Adrenal gland (tissue), 5 donors: Measurements from ENCODE around the gene SLC13A5.
"Not testable (repeated sequence)": the region's sequence is repeated elsewhere in the genome, so short reads cannot be mapped to it uniquely, and the experiment has no call there.

ENCODE experiments used
- POLR2A ChIP-seq, 2 donors: fragments of 450-650 bp; IDR thresholded peaks; one replicate each; pipeline ENCODE4 v1.6.1; 2017; ENCODE audit warnings: antibody characterized with exemption in 2 of 2, mild to moderate bottlenecking in 2 of 2, moderate library complexity in 1 of 2
- TF ChIP-seq, protein P1 (sequence below), 6 experiments: fragments of 450-650 bp in 4 of 6; fragments of 200-600 bp in 2 of 6; sonication (generic) in 1 of 6; IDR thresholded peaks; 1 replicate in 5 of 6; 2 replicates in 1 of 6; pipeline versions ENCODE4 v1.5.1 to v1.8.0; 2016 to 2021; ENCODE audit warnings: antibody characterized with exemption in 6 of 6, mild to moderate bottlenecking in 2 of 6, moderate library complexity in 1 of 6
- donor health status: DM: no; HTN: no; CAD: no.

DNA sequence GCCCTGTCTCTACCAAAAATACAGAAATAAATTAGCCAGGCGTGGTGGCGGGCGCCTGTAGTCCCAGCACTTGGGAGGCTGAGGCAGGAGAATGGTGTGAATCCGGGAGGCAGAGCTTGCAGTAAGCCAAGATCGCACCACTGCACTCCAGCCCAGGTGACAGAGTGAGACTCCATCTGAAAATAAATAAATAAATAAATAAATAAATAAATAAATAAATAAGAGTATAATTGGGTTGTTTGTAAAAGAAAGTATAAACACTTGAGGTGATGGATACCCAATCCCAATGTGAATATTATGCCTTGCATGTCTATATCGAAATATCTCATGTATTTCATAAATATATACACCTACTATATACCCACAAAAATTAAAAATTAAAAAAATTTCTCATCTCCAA, 33.5 kb upstream of the SLC13A5 start:
- TF ChIP-seq, protein P1, sequence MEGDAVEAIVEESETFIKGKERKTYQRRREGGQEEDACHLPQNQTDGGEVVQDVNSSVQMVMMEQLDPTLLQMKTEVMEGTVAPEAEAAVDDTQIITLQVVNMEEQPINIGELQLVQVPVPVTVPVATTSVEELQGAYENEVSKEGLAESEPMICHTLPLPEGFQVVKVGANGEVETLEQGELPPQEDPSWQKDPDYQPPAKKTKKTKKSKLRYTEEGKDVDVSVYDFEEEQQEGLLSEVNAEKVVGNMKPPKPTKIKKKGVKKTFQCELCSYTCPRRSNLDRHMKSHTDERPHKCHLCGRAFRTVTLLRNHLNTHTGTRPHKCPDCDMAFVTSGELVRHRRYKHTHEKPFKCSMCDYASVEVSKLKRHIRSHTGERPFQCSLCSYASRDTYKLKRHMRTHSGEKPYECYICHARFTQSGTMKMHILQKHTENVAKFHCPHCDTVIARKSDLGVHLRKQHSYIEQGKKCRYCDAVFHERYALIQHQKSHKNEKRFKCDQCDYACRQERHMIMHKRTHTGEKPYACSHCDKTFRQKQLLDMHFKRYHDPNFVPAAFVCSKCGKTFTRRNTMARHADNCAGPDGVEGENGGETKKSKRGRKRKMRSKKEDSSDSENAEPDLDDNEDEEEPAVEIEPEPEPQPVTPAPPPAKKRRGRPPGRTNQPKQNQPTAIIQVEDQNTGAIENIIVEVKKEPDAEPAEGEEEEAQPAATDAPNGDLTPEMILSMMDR (IDR thresholded peaks at IDR 0.05) = not testable (repeated sequence)
- not testable (repeated sequence) for TF ChIP-seq POLR2A (IDR thresholded peaks at IDR 0.05)
